ENCODE measurements around the gene PPP2R2D. TPM values are rescaled to one million over a fixed set of nuclear protein-coding genes. Genes with fewer than 3 reads are reported as not detected.

Gene PPP2R2D
- total RNA-seq = 31.7 and 34.2 TPM in 2 replicates

GRCh38 chr10:131900350-131901152 lies at the start of gene PPP2R2D:
PPP2R2D (plus strand) TSS chr10:131901008; CDS start chr10:131901149, 141 bp downstream.
- H3K27me3 ChIP-seq (ENCODE audit: control insufficient read depth, insufficient read depth, low read length) = no peaks in the 10 kb centered on the region
- FAIRE-seq = no peak
- DNase-seq (ENCODE audit: low read depth) = peak; percentile 82
- TF ChIP-seq CTCF (IDR thresholded peaks at IDR 0.05; ENCODE audit: insufficient read depth, low read length, severe bottlenecking) = no peak
- peaks cover under 1% of the 10 kb centered on the region for H3K36me3 ChIP-seq (ENCODE audit: control insufficient read depth, insufficient read depth, low read length)
- peak within 1 kb of the TSS; percentile 71 for H3K4me3 ChIP-seq (ENCODE audit: low read depth, low read length)

DNA sequence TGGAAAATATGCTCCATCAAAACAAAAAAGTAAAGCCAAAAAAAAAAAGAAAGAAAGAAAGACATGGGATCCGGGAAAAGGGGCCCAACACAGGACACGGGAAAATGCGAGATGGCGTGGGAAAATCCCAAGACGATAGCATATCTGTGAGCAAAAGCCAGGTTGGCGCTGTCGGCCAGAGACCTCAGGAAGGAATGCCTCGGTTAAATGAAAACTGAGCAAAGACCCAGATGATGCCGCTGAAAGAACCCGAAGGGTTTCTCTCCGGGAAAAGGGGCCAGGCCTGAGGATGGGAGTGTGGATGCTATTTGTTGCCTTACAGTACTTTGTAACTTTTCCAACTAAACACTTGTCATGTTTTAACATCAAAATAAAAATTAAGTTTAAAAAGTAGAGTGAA lies 49.5 kb upstream of the PPP2R2D start:
- FAIRE-seq (no peak), DNase-seq (ENCODE audit: low read depth) (no peak)
- Histone ChIP-seq H3K4me3 (ENCODE audit: low read depth, low read length) (no peak overlapping the region), H3K27me3 (ENCODE audit: control insufficient read depth, insufficient read depth, low read length) (no peaks in the 10 kb centered on the region), H3K36me3 (ENCODE audit: control insufficient read depth, insufficient read depth, low read length) (no peaks in the 10 kb centered on the region)
- no peak for TF ChIP-seq CTCF (IDR thresholded peaks at IDR 0.05; ENCODE audit: insufficient read depth, low read length, severe bottlenecking)

- no peak for TF ChIP-seq CTCF (IDR thresholded peaks at IDR 0.05; ENCODE audit: insufficient read depth, low read length, severe bottlenecking)
- FAIRE-seq (no peak), DNase-seq (ENCODE audit: low read depth) (no peak)
- H3K27me3 ChIP-seq (ENCODE audit: control insufficient read depth, insufficient read depth, low read length) = no peaks in the 10 kb centered on the region
- H3K36me3 ChIP-seq (ENCODE audit: control insufficient read depth, insufficient read depth, low read length) = no peaks in the 10 kb centered on the region
- H3K4me3 ChIP-seq (ENCODE audit: low read depth, low read length) = no peak overlapping the region
Measured at GRCh38 chr10:131852176-131852822, 48.5 kb upstream of the PPP2R2D start.

- TF ChIP-seq CTCF (IDR thresholded peaks at IDR 0.05; ENCODE audit: insufficient read depth, low read length, severe bottlenecking) = no peak
- no peaks in the 10 kb centered on the region for H3K27me3 ChIP-seq (ENCODE audit: control insufficient read depth, insufficient read depth, low read length)
- no peaks in the 10 kb centered on the region for H3K36me3 ChIP-seq (ENCODE audit: control insufficient read depth, insufficient read depth, low read length)
- DNase-seq (ENCODE audit: low read depth) = no peak
- H3K4me3 ChIP-seq (ENCODE audit: low read depth, low read length) = no peak overlapping the region
- no peak for FAIRE-seq
Measured at GRCh38 chr10:131852823-131853609, 47.8 kb upstream of the PPP2R2D start.

- no peak for TF ChIP-seq CTCF (IDR thresholded peaks at IDR 0.05; ENCODE audit: insufficient read depth, low read length, severe bottlenecking)
- H3K36me3 ChIP-seq (ENCODE audit: control insufficient read depth, insufficient read depth, low read length) = no peaks in the 10 kb centered on the region
- no peak overlapping the region for H3K4me3 ChIP-seq (ENCODE audit: low read depth, low read length)
- FAIRE-seq (no peak), DNase-seq (ENCODE audit: low read depth) (no peak)
- H3K27me3 ChIP-seq (ENCODE audit: control insufficient read depth, insufficient read depth, low read length) = no peaks in the 10 kb centered on the region
Measured at GRCh38 chr10:131853610-131853964, 47.2 kb upstream of the PPP2R2D start.

Data from bronchial epithelial cell (primary cell).